GM21360 (cell line): Measurements from ENCODE around the gene KCNMA1.
"Not testable (repeated sequence)": the region's sequence is repeated elsewhere in the genome, so short reads cannot be mapped to it uniquely, and the experiment has no call there.

ENCODE experiments used
- ATAC-seq: cut with Tn5 transposase; IDR thresholded peaks from one replicate; pipeline ENCODE4 v1.9.1; 2021; ENCODE audit warnings: mild to moderate bottlenecking, moderate library complexity; ENCODE audit not compliant: unreplicated experiment

KCNMA1 gene

DNA sequence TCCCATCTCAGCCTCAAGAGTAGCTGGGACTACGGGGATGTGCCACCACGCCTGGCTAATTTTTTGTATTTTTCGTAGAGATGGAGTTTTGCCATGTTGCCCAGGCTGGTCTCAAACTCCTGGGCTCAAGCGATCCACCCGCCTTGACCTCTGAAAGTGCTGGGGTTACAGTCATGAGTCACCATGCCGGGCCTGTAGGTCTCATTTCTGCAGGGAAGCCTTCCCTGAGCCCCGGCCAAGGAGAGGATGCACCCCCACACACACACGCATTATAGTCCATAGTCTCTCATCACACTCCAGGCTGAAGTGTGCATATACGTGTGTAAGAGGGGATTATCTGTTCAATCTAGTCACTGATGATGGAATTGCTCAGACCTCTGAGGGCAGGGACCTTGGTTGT, 29.3 kb downstream of the KCNMA1 start:
- no peak for ATAC-seq

- ATAC-seq, result no peak
Measured at GRCh38 chr10:77606751-77607150, 30.9 kb downstream of the KCNMA1 start.

DNA sequence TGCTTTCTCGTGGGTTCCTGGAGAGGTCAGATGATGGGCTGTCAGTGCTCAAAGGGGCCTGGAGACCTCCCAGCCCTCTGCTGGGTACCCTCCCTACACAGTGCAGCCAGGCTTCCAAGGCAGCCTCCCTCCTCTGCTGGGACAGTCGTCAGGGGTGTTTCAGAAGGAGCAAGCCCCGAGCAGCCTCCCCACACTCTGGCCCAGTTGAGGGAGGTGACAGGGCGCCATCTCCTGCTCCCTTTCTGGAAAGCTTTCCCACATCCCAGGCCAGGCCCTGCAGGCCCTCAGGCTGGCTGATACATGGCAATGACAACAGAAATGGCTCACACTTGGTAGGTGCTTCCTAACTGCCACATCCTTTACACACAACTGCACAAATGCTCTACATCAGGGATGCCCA, 32.1 kb downstream of the KCNMA1 start:
- no peak for ATAC-seq

- no peak for ATAC-seq
Measured at GRCh38 chr10:77604941-77605351, 32.7 kb downstream of the KCNMA1 start.

DNA sequence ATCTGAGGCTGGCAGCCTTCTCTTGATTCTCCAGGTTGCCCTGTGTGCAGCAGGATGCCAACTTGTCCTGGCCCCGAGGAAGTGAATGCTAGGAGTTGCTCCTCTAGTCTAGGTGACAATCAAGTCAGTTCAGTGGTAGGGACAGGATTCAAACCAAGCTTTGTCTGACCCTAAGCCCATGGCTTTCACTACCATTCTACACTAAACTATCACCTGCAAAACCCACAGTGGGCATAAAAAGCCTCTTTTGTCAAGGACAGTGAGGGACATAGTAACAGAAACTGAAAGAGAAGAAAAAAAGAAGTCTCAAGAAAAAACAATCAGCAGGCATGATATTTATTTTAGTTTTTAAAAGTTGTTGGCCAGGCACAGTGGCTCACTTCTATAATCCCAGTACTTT, 33.5 kb downstream of the KCNMA1 start:
- ATAC-seq, result no peak

GRCh38 chr10:77603534-77603927, 34.1 kb downstream of the KCNMA1 start:
- no peak for ATAC-seq

- no peak for ATAC-seq
Measured at GRCh38 chr10:77602913-77603533, 34.6 kb downstream of the KCNMA1 start.

GRCh38 chr10:77602231-77602912, 35.2 kb downstream of the KCNMA1 start:
- ATAC-seq, result no peak

DNA sequence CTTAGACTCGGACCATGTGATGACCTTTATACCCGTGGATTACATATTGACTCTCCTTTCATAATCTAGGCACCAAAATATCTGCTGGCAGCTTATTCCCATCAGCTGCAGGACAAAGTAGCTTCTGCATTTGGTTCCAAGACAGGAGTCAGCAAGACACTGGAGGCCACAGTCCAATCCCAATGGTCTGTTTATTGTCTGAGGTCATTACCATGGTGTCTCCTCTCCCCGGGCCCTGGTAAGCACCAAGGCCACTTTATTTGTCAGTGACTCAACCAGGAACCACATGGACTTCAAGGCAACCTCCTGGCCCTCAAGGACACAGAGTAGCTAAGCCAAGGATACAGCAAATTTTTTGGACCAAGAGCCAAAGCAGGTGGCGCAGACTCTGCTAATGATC, 36.1 kb downstream of the KCNMA1 start:
- no peak for ATAC-seq

DNA sequence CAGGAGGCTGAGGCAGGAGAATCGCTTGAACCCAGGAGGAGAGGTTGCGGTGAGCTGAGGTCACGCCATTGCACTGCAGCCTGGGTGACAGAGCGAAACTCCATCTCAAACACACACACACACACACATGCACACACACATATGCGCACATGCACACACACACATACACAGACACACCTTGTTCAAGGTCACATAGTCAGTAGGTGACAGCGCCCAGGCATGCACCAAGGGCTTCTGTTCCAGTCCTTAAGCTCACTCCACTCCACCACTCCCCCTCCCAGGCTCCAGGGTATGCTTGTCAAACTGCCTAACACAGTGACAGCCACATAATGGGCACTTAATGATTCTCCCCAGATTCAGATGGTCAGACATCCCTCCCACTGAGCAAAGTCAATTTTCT, 37.0 kb downstream of the KCNMA1 start:
- ATAC-seq, result no peak

DNA sequence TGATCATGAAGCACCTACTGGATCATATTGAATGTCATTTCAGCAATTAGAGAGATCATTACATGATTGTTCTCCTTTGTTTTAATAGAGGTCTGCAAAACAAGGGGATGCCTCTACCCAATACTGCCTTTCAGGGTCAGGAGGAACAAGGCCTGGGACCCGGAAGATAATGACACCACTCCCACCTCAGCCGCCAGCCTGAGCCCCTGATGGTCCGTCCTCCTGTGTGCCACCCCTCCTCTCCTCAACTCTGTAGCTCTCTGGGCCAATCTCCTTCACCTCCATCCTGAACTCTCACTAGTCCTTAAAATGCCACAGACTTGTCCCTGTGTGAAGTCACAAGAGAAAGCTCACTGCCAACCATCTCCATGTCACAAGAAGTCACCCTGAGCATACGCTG, 38.0 kb downstream of the KCNMA1 start:
- no peak for ATAC-seq

GRCh38 chr10:77598606-77599005, 39.0 kb downstream of the KCNMA1 start:
- ATAC-seq, result no peak

- ATAC-seq, result no peak
Measured at GRCh38 chr10:77597560-77597959, 40.0 kb downstream of the KCNMA1 start.

DNA sequence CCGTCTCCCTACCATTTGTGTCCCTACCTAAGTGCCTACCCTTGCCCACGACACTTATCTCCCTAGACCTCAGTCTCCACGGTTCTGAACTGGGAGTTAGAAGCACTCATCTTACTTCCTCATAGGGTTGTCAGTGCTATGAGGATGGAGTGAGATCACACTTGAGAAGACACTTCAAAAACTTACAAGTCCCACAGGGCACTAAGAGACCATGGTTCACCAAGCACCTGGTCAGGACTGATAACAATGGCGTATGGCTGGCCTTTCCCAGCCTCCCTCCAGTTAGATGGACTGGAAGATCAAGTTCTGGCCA, 43.2 kb downstream of the KCNMA1 start:
- ATAC-seq, result no peak

DNA sequence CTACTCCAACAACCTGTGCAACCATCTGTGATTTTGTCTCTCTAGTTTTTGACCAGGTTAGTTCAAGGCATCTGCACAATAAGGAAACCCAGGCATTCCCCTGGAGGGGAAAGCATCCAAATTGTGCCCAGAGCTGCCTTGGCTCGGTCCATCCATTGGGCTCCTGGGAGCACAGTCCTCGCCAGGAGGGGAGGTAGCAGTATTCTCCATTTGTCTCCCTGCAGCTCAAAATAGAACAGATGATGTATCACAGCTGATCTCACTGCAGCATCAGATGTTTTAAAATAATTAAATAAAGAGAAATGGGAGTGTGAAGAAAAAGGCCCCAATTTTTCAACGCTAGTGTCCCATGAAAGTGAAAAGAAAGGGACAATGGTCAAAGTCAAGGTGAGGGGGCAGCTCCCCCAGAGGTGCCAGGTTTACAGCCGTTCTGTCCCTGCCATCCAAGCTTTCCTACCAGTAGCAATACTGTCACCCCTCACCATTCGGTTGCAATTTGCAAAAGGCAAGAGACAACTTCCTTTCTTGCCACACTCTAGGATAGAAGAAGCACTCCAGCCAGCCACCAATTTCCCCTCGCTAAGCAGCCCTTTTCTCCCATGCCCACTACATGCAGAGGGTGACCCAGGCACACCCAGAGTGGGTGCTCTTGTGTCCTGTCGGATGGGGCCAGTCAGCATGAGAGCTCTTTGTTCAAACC, 43.7 kb downstream of the KCNMA1 start:
- no peak for ATAC-seq

- ATAC-seq, result no peak
Measured at GRCh38 chr10:77592946-77593636, 44.5 kb downstream of the KCNMA1 start.

GRCh38 chr10:77592510-77592909, 45.1 kb downstream of the KCNMA1 start:
- ATAC-seq, result no peak

- ATAC-seq, result no peak
Measured at GRCh38 chr10:77591238-77591880, 46.2 kb downstream of the KCNMA1 start.

DNA sequence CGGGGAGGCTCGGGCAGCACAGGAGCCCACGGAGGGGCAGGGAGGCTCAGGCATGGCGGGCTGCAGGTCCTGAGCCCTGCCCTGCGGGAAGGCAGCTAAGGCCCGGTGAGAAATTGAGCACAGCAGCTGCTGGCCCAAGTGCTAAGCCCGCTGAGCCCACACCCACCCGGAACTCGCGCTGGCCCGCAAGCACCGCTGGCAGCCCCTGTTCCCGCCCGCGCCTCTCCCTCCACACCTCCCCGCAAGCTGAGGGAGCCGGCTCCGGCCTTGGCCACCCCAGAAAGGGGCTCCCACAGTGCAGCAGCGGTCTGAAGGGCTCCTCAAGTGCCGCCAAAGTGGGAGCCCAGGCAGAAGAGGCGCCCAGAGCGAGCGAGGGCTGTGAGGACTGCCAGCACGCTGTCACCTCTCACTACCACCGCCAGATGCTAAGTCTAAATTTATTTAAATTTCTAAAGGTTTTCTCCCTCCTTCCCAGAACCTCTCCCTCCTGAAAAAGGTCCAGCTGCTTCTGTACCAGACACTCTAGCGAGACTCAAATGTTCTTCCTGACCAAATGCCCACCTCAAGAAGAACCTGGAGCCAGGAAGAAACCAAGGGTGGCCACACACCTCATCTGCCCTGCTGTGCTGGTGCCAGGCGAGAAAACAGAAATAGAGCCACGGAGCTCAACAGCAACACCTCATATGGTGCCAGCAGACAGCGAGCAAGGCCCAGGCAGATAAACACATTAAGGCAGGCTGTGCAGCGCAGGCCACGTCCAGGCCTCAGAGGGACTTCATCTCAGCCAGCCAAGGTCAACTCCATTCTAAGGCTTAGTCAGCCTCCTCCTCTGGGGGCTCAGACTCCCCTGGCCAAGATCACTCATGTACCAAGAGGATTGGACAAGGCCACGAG, 47.0 kb downstream of the KCNMA1 start:
- no peak for ATAC-seq

DNA sequence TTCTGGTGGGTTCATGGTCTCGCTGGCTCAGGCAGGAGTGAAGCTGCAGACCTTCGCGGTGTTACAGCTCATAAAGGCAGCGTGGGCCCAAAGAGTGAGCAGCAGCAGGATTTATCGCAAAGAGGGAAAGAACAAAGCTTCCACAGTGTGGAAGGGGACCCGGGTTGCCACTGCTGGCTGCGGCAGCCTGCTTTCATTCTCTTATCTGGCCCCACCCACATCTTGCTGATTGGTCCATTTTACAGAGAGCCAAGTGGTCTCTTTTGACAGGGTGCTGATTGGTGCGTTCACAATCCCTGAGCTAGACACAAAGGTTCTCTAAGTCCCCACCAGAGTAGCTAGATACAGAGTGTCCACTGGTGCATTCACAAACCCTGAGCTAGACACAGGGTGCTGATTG, 47.9 kb downstream of the KCNMA1 start:
- ATAC-seq, result not testable (repeated sequence)
